ENCODE results near the gene RAD51B.
"Not testable (repeated sequence)": the region's sequence is repeated elsewhere in the genome, so short reads cannot be mapped to it uniquely, and the experiment has no call there.

Gene RAD51B

DNA sequence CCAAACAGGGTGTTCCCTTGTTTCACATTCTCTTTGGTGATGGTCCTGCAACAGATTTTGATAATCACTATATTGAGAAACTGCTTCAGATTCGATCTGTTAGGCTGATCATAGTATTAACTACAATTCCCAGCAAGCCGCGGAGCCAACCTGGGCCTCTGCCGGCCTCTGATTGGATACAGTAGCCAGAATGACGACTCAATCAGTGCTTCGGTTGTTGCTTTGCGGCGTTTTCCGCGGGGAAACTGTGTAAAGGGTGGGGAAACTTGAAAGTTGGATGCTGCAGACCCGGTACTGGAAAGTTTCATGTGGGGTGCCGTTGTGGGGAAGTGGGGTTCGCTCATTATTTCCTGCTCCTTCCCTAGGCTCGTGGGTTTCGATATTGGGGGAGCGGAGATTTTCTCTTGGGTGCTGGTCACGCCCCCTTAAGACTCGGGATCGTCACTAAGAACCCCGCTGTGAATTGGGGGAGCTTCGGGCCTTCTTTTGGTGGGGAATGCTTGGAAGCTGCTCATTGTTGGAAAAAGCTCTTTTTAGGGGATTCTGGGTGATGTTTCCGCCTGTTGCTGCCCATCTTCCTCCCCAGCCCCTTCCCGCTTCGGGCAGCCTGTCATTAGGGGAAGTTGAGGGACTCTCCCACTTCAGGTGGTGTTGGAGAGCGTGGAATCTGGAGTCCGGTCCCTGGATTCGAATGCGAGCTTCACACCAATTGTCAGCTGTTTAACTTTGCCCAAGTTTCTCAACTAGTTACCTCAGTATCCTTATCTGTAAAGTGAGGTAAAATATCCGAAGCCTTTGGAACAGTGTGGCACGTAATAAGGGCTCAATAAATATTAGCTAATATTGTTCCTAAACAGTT is at the start of gene RAD51B:
TSS of gene RAD51B (plus strand) at position 217 of the 859 bp plus-strand sequence.
- DNase-seq, result peak; percentile 65

DNA sequence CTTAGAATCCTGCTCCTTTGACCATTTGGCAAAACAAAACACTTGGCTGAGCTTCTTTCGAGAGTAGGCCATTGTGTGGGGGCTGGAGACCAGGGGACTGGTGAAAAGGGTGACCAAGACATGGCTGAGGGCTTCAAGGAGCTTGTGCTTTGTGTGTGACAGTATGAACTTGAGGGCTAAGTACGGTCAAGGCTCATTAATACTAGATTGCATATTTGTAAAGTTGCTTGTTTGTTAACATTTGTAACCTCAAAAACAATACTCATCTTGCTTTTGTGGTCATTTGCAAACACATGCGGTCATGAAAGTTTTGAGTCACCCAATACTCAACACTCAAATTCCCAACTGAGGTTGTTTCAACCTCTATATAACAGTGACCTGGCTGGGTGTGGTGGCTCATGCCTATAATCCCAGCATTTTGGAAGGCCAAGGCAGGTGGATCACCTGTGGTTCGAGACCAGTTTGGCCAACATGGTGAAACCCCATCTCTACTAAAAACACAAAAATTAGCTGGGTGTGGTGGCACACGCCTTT is 45.7 kb upstream of the RAD51B start:
- no peak for DNase-seq

DNA sequence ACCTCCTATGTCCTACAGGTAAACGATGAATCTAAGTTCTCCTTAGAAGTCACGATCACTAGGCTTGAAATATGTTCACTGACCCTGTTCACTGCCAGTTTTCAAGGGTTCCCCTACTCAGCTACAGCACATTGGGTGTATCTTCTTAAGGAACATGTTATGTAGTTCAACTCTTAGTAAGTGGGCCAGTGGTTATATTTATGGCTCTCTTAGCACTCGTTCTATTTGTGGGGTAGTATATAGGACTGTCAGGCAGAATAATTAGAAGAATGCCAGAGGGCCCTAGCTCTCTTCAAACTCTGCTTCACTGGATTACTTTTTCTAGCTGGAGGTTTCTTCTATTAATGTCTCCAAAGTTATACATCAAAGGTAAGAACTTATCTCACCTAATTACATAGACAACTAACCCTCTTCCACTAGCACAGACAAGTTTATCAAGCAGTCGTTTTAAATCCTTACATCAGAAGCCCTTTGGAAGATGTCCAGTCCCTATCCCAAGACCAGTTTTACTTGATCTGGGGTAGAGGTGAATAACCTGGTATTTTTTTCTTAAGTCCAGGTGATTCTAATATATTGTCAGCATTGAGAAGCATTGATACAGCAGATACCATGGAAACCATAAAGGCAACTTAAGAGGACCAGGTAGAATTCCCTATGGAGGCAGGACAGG is 42.8 kb upstream of the RAD51B start:
- DNase-seq, result no peak

DNA sequence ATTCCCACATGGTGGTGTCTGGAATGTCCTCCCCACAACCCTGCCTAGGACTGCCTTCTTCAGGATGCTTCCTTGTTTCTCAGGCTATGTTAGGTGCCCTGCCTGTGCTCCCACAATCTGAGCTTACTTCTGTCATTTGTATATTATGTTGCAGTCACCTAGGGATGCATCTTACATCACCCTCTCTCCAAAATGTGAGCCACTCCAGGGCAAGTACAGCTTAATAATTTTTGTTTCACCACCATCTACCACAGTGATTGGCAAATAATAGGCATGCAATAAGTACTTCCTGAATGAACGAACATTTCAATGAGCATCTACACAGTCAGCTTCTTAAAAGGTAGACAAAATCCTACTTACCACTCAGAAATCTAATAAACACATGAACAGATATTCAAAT is 40.8 kb upstream of the RAD51B start:
- no peak for DNase-seq

DNA sequence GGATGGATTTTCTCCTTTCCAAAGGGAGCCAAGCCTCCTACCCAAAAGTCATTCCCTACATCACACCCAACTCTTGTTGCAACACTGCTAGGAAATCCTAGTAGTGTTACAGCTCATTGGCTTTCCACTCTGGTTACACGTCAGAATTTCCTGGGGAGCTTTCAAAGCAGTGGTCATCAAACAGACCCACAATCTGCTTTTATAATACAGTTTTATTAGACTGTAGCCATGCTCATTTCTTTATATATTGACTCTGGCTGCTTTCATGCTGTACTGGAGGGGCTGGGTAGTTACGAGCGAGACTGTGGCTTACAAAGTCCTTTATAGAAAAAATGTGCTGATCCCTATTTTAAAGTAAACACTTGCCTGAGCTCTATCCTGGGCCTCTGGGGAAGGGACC is 37.5 kb upstream of the RAD51B start:
- no peak for DNase-seq

DNA sequence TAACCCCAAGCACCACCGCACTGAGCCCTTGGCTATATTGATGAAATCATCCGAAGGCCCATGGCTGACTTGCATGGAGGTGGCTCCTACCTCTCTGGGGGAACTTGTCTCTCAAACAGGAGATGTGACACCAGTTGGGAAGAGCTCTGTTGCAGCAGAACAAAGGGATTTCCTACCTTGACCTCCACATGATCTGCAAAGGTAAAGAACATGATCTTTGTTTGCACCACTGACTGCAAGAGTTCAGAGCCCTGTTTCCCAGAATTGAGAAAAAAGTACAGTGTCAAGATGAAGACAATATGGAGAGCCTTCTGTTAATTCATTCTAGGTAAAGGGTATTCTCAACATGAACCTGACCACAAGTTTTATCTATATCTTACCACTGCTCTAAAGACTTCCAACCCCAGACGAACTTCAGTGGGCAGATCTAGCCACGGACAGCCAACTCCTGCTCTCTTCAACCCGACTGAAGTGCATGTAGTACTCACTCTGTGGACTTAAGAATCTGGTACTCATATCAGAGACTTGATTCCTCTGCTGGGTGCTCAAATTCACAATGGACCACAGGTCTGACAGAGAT is 35.2 kb upstream of the RAD51B start:
- DNase-seq, result no peak

DNA sequence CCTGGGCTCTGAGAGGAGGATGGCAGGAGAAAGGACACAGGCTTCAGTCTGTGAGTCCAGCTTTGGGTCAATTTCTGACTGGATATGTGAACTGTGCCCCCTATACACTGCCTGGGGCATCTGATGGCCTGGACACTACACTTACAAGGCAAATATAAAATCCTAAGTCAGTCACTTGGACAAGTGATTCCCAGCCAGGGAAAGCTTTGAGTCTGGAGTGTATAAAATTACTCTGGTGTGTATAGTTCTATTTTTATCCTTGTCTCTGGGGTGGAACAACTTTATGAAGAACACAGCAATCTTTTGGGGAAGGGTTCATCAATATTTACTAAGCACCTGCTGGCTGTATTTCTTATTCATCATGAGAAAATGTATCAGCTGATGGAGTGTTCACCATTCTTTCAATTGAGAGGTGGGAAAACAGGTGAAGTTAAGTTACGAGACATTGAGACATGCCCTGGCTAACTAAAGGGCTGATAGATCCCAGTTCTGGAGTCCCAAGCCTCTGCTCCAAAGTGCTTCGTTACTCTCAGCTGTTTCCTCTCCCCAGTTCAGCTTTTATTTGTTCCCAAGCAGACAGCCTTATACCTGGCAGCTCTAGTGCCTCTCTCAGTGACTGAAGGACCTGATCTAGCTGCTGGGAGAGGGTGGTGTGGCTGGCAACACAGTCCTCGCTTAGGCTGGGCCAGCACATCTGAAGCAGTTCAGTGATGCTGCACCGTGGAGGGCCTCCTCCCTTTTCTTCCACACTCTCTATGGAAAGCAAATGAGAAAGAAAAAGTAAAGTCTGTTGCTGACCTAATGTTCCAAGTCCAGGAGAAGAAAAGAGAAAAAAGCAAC is 34.1 kb upstream of the RAD51B start:
- DNase-seq, result no peak

DNA sequence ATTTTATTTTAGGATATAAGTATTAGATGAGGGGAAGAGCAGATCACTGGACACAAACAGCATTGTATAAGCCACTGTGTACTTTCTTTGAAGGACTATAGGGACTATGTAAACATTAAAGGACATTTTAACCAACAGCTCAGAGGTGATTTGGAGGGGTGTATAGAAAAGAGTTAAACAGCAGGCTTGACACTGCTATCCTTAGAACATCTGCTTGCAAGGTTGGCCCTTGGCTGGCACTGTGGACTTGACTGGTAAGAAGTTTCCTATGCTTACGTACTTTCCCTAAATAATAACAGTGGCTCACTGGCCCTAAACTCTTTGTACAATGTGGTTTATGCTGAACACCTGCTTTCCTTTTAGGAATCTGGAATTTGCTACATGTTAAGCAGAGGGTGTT is 31.9 kb upstream of the RAD51B start:
- no peak for DNase-seq

DNA sequence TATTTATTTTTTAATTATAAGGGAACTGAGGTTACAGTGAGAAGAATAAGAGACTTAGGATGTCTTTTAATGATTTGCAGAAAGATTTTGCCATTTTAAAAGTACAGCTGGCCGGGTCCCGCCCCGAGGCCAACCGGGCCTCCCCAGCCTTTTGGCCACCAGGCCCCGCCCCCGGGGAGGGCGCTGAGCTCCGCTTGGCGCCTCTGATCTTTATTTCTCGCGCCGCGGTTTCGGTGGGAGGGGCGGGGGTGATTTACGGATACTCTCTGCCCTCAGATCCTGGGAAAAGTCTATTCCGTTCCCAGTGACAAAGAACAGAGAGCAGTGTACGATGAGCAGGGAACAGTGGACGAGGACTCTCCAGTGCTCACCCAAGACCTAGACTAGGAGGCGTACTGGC is 20.8 kb upstream of the RAD51B start:
- no peak for DNase-seq

DNA sequence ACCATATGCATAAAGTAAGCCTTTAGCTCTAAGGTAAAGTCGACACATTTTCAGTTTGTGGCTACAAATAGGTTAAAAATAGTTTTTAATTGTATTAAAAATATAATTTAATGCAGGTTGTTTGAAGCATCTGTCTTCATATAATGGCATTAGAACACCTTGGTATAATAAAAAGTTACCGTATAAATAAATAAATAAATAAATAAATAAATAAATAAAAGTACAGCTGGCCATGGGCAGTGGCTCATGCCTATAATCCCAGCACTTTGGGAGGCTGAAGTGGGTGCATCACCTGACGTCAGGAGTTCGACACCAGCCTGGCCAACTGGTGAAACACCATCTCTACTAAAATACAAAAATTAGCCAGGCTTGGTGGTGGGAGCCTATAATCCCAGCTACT is 18.8 kb upstream of the RAD51B start:
- DNase-seq, result no peak

DNA sequence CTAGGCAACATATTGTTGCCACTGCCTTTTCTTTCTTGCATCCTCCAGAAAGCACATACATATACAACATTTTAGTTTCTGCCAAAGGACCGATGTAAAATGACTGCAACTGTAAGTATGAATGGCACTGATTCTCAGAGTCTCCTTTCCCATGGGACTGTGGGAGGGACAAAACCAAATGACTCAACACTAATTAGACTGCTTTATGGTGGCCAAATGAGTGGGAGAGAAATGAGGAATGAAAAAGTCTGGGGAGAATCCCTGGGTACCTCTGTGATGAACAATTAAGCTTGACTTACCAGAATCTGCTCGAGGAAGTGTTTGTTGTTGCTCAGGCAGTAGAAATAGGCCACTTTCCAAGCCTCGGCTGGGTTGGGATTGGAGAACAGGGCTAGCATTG is 13.3 kb upstream of the RAD51B start:
- DNase-seq, result no peak

DNA sequence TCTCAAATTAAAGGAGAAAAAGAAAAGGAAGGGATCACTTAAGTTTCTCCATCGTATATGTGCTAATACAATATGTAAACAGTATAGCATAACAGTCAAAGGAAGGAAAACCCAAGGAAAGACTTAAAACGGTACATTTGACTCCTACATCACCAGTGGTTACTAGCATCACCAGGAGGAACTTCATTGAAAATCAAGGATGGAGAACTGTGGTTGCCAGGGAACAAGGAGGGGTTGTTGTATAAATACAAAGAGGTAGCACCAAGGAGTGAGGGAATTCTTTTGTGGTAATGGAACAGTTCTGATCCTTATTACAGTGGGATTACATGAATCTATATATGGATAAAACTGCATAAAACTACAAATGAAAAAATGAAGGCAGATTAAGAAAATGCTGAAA is 4.8 kb upstream of the RAD51B start:
- no peak for DNase-seq

DNA sequence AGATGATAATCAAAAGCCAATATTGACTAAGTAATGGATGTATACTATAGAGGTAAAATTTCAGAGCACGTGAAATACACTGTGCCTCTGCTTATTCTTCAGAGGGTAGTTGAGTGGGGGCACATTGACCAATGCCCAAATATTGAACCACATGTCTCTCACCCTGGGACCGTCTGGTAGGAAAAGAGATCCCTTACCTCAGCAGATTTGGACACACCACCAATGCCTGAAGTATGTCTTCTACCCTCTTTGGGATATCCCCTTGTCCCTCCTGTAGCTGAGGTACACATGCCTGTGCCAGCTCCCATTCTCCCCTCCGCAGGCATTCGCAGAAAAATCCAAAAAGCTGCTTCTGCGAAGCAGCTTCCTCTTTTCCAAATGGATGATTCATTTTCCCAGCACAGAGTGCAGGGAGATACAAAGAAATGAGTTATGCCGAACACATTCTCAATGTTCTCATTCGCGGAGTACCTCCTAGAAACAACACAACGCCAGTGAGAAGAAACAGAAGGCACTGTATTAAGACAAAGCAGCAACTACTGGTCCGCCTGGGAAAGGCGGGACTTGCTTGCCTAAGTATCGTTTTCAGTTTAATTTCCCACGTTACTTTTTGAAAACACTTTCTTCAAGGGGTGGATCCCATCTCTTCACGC is 3.9 kb upstream of the RAD51B start:
- peak; percentile 9 for DNase-seq

DNA sequence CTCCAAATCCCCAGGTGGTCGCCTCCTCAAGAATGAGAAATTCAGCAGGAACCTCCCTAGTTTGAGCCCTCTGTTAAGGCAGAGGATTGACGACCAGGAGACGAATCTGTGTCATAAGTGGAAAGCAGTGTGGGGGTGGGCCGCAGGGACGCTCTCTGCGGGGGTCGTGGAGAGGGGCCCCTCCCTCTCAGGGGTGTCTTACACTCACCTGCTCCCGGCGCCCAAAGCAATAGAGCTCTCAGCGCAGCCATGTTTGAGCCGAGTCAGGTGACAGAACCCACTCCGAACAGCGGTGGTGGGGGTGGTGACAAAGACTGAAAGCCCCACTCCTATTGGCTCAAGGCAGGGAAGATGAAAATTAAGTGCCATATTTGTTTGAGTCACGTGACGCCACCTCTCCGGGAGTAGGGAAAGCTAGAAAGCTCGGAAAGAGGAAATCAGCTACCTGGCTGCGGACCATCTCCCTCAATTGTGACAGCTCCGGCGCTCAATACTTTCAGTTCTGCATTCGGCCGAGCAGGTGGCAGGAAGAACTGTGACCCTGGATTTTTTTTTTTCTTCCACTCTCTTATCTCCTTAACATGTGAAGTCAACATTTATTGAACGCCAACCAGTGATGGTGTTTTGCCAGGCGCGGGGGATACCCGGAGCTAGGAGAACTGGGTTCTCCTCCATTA is 3.1 kb upstream of the RAD51B start, which contains the start of gene ZFYVE26:
TSS of gene ZFYVE26 (minus strand) at position 265 of the 677 bp plus-strand sequence. CDS start 627 bp downstream, outside the sequence.
- DNase-seq, result peak; percentile 96

DNA sequence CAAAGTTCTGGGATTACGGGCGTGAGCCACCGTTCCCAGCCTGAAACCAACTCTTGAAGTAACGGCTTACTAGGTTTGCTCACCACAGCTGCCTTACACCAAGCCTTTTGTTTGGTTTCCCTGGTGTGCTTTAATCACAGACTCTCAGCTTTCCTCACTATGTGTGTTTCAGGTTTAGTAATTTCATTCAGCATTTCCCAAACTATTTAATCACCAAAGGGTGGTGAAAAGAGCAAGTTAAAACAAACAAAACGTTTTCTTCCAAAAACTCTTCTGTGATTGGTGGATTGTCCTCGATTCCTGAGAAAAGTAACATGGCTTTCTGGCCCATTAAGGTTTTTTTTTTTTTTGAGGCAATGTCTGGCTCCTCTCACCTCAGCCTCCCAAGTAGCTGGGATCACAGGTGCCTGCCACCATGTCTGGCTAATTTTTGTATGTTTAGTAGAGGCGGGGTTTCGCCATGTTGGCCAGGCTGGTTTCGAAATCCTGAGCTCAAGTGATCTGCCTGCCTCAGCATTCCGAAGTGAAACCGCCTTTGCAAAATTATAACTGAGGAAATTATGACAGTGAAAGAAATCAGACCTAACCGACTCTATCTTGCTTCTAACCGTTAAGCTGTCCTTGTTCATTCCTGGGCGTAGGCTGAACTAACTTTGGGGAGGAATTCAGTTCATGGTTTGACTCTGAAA is 1.7 kb upstream of the RAD51B start:
- no peak for DNase-seq

DNA sequence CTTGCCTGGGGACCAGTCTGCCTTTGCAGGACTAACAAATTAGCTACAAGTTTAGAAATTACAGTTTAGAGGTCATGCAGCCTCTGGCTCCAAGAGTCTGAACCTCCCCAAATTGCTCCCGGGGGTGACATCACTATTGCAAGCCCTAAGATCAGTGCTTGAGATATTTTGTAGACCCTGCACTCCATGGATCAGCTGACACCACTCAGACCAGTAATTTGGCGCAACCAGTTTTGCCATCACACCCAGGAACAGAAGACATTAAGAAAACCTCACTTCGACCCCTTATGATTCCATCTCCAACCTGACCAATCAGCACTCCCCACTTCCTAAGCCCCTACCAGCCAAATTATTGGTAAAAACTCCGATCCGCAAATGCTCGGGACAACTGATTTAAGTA is 1.1 kb upstream of the RAD51B start:
- not testable (repeated sequence) for DNase-seq

DNA sequence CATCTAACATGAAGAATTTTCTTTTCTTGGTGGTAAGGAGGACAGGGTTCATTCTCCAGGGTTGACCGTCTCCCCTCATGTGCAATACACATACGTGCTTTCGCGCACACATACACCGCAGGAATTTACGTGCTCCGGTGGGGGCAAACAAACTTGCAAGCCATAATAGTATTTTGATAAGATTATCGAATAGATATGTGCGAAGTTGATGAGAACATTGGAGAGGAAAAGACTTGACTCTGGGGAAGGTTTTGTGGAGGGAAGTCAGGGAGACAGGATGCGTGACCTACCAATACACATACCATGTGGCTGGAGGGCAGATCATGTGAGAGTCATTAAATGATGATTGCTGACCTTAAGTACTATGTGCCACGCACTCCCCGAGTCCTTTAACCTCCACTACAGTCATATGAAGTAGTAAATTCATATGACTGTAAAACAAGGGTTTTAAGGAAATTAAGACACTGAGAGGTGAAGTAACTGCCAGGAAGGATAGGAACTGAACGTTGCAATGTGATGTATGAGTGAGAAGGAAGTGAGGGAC is 921 bp downstream of the RAD51B start:
- DNase-seq, result no peak

DNA sequence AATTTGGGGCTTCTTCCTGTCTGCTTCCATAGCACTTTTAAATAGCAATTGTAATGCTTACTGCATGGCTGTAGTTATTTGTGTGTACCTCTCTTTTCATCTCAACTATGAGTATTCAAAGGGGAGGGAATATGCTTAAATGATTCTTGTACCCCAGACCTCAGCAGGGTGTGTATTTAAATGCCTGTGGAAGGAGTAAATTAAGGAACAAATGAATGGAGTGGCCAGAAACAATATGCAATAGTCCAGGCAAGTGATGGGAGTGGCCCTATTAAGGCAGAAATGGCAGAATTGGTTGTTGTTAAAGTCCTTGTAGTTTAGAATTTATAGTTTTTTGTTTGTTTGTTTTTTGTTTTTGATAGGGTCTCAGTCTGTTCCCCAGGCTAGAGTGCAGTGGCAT is 1.5 kb downstream of the RAD51B start:
- DNase-seq, result no peak

DNA sequence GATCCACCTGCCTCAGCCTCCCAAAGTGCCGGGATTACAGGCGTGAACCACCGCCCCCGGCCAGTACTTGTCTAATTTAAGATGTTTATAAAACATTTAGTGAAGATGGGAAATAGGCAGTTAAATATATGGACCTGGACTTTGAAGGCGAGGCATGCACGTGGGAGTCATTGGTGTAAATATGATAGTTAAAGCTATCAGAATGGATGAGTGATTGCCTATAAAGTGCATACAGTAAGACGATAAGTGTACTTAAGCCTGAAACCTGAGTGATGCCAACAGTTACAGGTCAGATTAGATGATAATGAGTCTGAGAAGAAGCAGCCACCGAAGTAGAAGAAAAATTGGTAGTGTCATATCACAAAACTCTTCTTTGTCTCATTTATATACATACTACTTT is 11.5 kb downstream of the RAD51B start:
- DNase-seq, result no peak

DNA sequence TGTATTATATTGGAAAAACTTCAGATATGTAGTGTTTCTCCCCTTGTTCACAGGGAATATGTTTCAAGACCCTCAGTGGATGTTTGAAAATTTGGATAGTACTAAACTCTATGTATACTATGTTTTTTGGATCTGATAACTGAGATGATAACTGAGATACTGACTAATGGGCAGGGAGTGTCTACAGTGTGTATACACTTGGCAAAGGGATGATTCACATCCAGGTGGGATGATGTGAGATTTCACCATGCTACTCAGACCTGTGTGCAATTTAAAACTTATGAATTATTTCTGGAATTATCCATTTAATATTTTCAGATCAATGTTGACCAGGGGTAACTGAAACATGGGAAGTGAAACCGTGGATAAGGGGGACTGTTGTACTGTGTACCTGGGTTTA is 13.8 kb downstream of the RAD51B start:
- no peak for DNase-seq

DNA sequence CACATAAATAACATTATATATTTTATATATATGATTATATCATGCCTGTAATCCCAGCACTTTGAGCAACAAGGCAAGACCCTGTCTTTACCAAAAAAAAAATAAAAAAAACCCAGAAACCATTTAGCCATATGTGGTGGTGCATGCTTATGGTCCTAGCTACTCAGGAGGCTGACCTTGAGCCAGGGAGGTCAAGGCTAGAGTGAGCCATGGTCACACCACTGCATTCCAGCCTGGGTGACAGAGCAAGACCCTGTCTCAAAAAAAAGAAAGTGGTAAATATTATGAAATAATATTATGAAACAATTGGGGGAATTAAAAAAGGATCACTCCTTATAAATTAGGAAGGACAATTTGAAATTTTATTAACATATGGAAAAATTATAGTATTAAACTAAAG is 16.0 kb downstream of the RAD51B start:
- DNase-seq, result no peak

Measured in NCI-H526 treated with DMSO at 0.1 percent for 48 hours (cell line).